Measurements from ENCODE around the gene RASSF7.

The RASSF7 gene

GRCh38 chr11:553083-553987 is 7.4 kb upstream of the RASSF7 start:
- DNase-seq, result no peak

- no peak for DNase-seq
Measured at GRCh38 chr11:553988-554340, 6.8 kb upstream of the RASSF7 start.

GRCh38 chr11:554428-555226 is 6.1 kb upstream of the RASSF7 start:
- peak; percentile 52 for DNase-seq

DNA sequence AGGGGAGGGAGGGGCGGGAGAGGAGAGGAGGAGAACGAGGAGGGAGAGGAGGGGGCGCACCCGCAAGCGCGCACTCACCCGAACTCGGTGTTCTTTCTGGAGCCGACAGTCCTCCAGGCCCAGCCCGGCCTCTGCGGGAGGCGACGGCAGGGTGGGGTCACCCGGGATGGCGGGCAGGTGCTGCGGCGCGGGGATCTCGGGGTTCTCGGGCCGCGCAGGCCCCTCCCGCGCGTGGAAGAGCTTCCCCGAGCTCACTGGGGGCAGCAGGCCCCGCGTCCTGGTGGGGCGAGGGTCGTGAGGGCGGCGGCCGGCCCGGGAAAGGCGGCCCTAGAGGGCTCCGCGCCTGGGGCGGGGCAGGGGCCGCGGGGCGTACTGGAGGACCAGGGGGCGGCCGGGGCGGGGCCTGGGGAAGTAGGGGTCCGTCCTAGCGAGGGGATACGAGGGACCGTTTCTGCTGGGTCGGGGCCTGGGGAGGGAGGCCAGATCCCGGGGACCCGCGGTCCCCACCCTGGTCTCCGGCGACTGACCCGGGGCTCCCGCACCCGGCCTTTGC is 5.5 kb upstream of the RASSF7 start:
- DNase-seq, result no peak

DNA sequence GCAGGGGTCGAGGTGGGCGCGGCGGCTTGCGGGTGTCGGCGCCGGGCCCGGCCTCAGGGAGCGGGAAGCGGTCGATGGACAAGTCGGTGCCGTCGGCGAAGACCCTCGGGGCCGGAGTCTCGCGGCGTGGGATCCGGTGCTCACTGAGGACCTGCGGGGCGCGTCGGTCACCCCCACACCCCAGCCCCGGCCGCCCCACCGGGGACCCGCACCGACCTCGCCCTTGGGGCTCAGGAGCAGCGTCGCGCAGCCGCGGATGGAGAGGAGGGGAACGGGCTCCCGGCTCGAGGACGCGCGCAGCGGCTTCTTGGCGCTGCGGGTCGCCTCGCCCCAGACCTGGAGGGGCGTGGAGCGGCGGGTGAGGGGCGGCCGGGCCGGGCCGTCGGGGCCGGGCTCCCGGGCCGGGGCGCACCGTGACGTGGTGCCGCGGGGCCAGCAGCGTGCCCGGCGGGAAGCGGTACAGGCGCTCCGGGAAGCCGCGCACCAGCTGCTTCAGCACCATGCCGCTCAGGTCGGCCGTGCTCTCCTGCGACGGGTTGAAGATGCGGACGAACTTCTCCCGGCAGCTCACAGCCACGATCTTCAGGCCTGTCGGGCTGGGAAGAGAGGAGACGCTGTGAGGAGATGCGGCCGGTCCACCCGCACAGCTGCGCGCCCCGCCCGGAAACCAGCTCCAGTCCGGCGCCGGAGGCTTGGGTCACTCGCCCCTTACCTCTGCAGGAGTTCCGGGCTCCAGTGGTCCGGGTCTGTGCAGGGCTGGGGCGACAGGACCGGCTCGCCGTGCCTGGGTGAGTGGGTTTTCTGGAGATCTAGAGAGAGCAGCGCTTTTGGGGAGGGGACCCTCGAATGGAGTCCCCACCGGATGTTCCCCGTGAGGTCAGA is 4.7 kb upstream of the RASSF7 start:
- DNase-seq, result no peak

DNA sequence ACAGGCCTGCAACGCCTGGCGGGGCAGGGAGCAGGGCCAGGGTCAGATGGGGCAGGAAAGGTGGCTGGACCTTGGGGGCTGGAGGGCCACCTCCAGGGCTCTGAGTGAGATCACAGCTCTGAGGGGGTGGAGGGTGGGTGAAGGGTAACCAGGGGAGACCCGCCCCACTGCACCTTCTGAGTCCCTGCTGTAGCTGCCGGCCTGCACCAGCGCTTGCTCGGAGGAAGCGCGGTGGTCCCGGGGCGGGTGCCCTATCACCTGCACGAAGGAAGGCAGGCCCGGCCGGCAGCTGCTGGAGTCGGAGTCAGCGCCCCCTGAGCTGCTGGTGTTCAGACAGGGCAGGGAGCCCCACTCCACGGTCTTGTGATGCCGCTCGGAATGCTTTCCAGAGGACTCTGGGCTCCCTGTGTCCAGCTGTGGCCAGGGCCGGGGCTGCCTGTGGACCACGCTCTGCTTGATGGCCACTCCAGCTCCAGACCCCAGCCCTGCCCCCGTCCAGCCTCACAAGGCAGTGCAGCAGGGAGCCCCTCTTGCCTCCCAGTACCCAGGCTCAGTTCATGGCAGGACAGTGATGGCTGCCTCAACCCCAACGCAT is 4.0 kb upstream of the RASSF7 start:
- DNase-seq, result no peak

- no peak for DNase-seq
Measured at GRCh38 chr11:557328-558132, 3.2 kb upstream of the RASSF7 start.

DNA sequence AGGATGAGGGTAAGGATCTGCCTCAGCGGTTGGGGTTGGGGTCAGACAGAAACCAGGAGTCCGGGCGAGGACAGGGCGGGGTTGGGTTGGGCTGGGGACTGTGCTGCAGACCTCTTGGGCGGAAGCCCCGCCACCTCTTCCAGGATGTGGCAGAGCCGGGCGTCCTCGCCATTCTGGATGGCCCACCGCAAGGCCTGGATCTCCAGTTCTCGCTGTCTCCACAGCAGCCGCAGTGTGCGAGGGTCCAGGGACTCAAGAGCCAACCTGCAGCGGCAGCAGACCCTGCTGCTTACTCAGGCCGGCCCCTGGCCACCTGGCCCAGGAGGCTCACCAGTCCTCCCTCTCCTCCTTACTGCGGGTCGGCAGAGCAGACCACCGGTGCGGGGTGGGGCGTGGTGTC is 2.3 kb upstream of the RASSF7 start:
- no peak for DNase-seq

DNA sequence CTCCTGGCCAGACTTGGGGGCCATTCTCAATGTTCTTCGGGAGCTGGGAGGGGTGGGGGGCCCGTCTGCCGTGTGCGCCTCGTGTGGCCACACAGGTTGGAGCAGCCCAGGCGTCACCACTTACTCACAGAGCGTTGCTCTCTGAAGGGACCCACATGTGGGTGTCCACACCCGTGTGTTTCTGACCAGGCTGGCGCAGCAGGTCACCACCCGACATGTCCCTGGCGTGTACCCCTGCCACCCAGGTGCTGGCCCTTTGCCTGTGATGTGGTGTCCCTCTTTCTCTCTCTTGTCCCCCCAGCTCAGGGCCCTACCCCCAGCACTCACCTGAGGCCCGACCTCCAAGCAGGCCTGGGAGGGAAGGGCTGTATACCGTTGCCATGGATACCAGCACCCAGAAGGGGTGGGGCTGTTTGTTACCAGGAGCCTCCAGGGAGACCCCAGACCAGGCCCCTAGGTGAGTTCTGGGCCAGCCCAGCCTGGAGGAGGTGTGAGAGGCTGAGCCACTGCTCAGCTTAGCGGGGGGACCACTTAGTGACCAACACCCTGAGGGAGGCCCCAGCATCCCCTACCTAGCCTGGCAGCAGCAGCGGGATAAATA is 1.6 kb upstream of the RASSF7 start:
- no peak for DNase-seq

DNA sequence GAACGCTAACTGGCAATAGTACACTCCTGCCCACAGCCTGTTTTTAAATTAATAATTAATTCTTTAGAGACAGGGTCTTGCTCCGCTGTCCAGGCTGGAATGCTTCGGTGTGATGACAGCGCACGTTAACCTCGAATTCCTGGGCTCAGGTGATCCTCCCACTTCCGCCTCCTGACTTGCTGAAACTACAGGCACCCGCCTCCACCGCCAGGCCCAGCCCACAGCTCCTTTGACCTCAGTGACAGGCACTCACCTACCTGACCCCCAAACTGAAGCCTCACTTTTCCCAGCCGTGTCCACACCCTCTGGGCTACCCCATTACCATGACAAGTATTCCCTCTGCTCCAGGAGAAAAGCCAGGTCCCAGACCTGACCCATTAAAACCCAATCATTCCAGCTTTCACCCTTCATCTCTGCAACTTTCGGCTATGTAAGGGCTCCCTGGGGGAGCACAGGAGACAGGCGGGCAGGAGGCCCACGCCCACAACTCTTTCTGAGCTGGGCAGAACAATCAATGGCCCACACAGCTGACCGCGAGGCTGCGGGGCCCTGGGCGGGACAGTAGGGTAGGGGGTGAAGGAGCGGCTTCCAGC is 962 bp upstream of the RASSF7 start:
- no peak for DNase-seq

DNA sequence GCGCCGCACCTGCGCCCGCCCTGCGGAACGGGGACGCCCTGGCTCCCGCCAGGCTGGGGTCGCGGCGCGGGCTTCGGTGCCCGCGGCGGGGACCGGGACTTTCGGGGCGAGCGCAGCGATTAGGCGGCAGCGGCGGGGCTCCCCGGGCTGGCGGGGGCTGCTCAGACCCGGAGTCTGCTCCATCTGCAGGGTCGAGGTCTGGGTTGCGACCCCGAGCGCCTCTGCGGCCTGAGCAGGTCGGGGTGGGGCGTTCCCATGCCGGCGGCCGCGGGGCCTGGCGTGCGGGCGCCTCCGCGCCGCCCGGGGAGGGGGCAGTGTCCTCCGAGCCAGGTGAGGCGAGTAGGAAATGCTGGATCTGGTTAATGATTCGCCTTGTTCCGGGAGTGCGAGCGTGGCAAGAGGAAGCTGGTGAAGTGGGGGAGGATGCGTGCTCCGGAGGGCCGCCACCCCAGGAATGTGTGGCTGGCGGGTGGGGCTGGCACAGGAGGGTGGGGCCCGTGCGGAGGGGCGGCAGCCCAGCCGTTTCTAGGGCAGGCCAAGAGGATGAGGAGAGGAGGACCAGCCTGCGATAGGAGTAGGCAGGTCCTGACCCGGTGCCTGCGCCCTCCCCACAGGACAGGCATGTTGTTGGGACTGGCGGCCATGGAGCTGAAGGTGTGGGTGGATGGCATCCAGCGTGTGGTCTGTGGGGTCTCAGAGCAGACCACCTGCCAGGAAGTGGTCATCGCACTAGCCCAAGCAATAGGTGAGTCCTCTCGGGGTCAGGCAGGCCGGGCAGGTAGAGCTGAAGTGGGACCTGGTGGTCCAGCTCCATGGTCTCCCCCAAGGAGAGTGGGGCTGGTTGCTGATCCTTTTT is 606 bp downstream of the RASSF7 start:
- no peak for DNase-seq

DNA sequence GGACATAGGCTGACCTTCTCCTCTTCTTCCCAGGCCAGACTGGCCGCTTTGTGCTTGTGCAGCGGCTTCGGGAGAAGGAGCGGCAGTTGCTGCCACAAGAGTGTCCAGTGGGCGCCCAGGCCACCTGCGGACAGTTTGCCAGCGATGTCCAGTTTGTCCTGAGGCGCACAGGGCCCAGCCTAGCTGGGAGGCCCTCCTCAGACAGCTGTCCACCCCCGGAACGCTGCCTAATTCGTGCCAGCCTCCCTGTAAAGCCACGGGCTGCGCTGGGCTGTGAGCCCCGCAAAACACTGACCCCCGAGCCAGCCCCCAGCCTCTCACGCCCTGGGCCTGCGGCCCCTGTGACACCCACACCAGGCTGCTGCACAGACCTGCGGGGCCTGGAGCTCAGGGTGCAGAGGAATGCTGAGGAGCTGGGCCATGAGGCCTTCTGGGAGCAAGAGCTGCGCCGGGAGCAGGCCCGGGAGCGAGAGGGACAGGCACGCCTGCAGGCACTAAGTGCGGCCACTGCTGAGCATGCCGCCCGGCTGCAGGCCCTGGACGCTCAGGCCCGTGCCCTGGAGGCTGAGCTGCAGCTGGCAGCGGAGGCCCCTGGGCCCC is 1.4 kb downstream of the RASSF7 start:
- no peak for DNase-seq

DNA sequence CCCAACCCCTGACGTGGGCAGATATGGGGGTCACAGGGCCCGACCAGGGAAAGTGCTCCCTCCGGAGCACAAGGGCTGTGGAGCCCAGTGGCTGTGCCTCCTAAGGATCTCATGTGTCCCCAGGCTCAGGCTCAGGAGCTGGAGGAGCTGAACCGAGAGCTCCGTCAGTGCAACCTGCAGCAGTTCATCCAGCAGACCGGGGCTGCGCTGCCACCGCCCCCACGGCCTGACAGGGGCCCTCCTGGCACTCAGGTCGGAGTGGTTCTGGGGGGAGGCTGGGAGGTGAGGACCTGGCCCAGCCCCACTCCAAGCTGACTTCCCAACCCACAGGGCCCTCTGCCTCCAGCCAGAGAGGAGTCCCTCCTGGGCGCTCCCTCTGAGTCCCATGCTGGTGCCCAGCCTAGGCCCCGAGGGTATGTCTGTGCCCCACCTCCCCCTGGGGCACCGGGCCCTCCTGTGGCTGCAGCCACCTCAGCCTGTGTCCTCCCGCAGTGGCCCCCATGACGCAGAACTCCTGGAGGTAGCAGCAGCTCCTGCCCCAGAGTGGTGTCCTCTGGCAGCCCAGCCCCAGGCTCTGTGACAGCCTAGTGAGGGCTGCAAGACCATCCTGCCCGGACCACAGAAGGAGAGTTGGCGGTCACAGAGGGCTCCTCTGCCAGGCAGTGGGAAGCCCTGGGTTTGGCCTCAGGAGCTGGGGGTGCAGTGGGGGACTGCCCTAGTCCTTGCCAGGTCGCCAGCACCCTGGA is 2.5 kb downstream of the RASSF7 start:
- no peak for DNase-seq

DNA sequence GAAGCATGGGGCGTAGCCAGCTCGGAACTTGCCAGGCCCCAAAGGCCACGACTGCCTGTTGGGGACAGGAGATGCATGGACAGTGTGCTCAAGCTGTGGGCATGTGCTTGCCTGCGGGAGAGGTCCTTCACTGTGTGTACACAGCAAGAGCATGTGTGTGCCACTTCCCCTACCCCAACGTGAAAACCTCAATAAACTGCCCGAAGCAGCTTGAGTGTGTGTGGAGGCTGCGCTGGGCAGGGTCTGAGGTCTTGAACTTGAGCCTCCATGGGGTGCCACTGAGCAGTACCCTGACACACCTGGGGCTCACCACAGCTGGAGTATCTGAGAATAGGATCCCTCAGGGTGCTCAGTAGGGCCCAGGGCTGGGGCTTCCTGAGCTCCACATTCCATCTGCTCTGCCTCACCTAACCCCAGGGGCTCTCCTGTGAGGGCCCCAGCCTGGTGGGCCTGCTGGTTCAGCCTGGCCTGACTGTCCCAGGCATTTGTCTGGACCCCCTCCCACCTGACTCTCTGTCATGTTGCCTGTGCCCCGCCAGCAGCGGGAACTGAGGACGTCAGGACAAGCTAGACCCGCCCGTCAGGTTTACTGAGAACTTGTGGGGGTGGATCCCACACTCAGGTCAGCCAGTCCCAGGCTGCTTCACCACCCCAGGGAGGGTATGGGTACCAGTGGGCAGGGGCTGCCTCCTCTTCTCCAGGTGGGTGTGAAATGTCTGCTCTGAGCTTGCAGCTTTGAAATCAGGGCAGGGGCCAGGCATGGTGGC is 3.2 kb downstream of the RASSF7 start:
- DNase-seq, result no peak

DNA sequence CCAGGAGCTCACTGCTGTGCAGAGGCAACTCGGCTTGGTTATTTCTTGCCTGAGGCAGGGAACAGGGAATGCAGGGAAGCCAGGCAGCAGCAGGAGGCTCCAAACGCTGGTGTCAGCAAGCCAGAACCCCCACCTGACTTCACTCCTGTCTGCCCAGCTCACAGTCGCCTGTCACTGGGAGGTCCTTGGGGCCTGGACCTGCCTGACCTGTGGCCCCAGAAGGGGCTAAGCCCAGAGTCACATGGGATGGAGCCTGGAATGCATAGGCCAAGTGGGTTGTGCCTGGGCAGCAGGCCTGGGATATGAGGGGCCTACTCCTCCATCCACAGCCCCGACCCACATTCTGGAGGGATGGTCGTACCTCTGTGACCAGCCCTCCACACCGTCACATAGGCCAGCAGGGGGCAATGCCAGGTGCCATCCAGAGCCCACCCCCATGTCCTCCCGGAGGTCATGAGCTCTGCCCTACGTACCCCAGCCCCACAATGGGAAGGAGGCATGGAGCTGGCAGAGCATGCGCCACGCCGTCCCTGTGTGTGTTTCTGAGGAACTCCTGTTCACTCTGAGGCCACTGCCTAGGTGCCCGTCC is 5.2 kb downstream of the RASSF7 start:
- DNase-seq, result no peak

DNA sequence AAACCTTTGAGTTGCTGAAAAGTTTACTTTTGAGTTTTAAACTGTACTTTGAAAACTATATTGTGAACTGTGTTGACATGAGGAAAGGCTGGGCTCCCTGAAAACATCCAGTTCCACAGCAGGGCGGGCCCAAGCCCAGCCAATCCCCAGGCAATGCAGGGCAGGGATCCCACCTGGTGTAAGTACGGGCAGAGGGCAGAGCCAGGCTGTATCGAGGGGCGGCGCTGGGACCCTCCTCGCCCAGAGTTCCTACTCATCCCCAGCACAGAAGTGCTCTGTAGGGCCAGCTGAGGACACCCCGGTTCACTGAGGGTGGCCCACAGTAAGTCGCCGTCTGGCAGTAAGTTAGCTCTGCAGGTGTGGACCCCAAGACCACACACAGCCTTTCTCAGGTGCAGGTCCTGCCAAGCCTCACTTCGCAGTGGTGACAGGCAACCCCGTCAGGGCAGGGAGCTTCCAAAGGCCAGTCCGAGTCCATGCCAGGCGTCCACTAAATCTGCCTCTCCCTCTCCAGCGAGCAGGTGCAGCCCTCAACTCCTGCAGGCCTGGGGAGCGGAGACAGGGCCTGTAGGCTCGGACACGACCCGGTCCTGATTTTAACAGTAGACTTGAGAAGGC is 6.3 kb downstream of the RASSF7 start:
- DNase-seq, result no peak
